Liver (tissue), 9 donors: ENCODE measurements around the gene CCDC154. TPM values are rescaled to one million over a fixed set of nuclear protein-coding genes. Genes with fewer than 3 reads are reported as not detected.

ENCODE experiments used
- DNase-seq: peaks from one replicate; pipeline ENCODE4 v3.0.0-alpha.2; 2017; ENCODE audit warnings: low spot score
- H3K27ac ChIP-seq, 2 donors: one replicate each; pipeline ENCODE4 v1.7.0; 2013; ENCODE audit warnings: inconsistent platforms in 2 of 2, low read length in 2 of 2, control low read depth in 1 of 2, low read depth in 1 of 2, mild to moderate bottlenecking in 1 of 2
- H3K27me3 ChIP-seq, 4 donors: one replicate each; pipeline versions ENCODE4 v1.6.1 to v1.7.0; 2013; ENCODE audit warnings: low read length in 3 of 4, inconsistent platforms in 1 of 4, mild to moderate bottlenecking in 1 of 4, moderate library complexity in 1 of 4; ENCODE audit not compliant: control insufficient read depth in 4 of 4, insufficient read depth in 4 of 4
- H3K36me3 ChIP-seq, 4 donors: one replicate each; pipeline versions ENCODE4 v1.6.1 to v1.7.0; 2013; ENCODE audit warnings: low read length in 3 of 4, mild to moderate bottlenecking in 3 of 4, low read depth in 1 of 4, moderate library complexity in 1 of 4; ENCODE audit not compliant: control insufficient read depth in 4 of 4, insufficient read depth in 3 of 4
- H3K4me1 ChIP-seq, 4 donors: one replicate each; pipeline versions ENCODE4 v1.6.1 to v1.7.0; 2013; ENCODE audit warnings: low read length in 3 of 4, mild to moderate bottlenecking in 3 of 4, moderate library complexity in 1 of 4; ENCODE audit not compliant: control insufficient read depth in 4 of 4, insufficient read depth in 4 of 4
- H3K4me3 ChIP-seq, 3 donors: one replicate each; pipeline versions ENCODE4 v1.6.1 to v1.7.0; 2013; ENCODE audit warnings: low read length in 3 of 3, control low read depth in 1 of 3, low read depth in 1 of 3, mild to moderate bottlenecking in 1 of 3
- H3K9ac ChIP-seq, 2 donors: one replicate each; pipeline ENCODE4 v1.7.0; 2013; ENCODE audit warnings: low read length in 2 of 2, mild to moderate bottlenecking in 2 of 2, moderate library complexity in 2 of 2, control low read depth in 1 of 2, low read depth in 1 of 2
- H3K9me3 ChIP-seq, 4 donors: one replicate each; pipeline versions ENCODE4 v1.6.1 to v1.7.0; 2013; ENCODE audit warnings: low read length in 3 of 4; ENCODE audit not compliant: control insufficient read depth in 4 of 4
- EGR1 ChIP-seq, 2 donors: IDR thresholded peaks; 2 replicates each; pipeline ENCODE4 v1.6.1; 2016 to 2018; ENCODE audit warnings: antibody characterized with exemption in 2 of 2, low read depth in 2 of 2
- FOXA1 ChIP-seq: IDR thresholded peaks from 2 replicates; pipeline ENCODE4 v1.6.1; 2016; ENCODE audit warnings: antibody characterized with exemption
- FOXA2 ChIP-seq: IDR thresholded peaks from 2 replicates; pipeline ENCODE4 v1.6.1; 2016; ENCODE audit warnings: antibody characterized with exemption
- GABPA ChIP-seq, 2 donors: IDR thresholded peaks in 1 of 2; conservative IDR thresholded peaks in 1 of 2; 2 replicates each; pipeline ENCODE4 v1.6.1; 2016; ENCODE audit warnings: antibody characterized with exemption in 2 of 2, mild to moderate bottlenecking in 1 of 2, moderate library complexity in 1 of 2
- JUND ChIP-seq, 2 donors: IDR thresholded peaks; 2 replicates each; pipeline ENCODE4 v1.6.1; 2016; ENCODE audit warnings: antibody characterized with exemption in 2 of 2
- RAD21 ChIP-seq, 2 donors: IDR thresholded peaks; 2 replicates each; pipeline ENCODE4 v1.6.1; 2016; ENCODE audit warnings: antibody characterized with exemption in 2 of 2, mild to moderate bottlenecking in 2 of 2
- RXRA ChIP-seq, 2 donors: IDR thresholded peaks; 2 replicates each; pipeline ENCODE4 v1.6.1; 2017 to 2018; ENCODE audit warnings: antibody characterized with exemption in 2 of 2, mild to moderate bottlenecking in 1 of 2
- SP1 ChIP-seq: IDR thresholded peaks from 2 replicates; pipeline ENCODE4 v1.6.1; 2018; ENCODE audit warnings: antibody characterized with exemption, mild to moderate bottlenecking
- TAF1 ChIP-seq: conservative IDR thresholded peaks from 2 replicates; pipeline ENCODE4 v1.6.1; 2016; ENCODE audit warnings: antibody characterized with exemption, mild to moderate bottlenecking
- YY1 ChIP-seq: IDR thresholded peaks from 2 replicates; pipeline ENCODE4 v1.6.1; 2016; ENCODE audit warnings: antibody characterized with exemption, mild to moderate bottlenecking
- WGBS: extraction: QIAGEN DNeasy Blood & Tissue Kit; methylation state at CpG from one replicate; pipeline ENCODE4 v1.1.7; 2013; 5-methylcytosine and 5-hydroxymethylcytosine counted together
- polyA plus RNA-seq, 2 donors: library from polyadenylated mRNA; stranded (reverse) in 1 of 2; unstranded in 1 of 2; fragments of 200-250 nt in 1 of 2; fragments of >200 nt in 1 of 2; fragmentation: Nextera tagmentation in 1 of 2; extraction: Ambion mirVana in 1 of 2; gene quantifications; one replicate each; pipeline versions ENCODE4 v1.2.1 to v1.2.3, GENCODE V29; 2013 to 2015
- total RNA-seq, 2 donors: library from RNA; depleted of rRNA; stranded (reverse); fragments of >200 nt; gene quantifications; one replicate each; pipeline ENCODE4 v1.2.3, GENCODE V29; 2014
- TF ChIP-seq, protein P1 (sequence below): fragments of 150-350 bp; IDR thresholded peaks from 2 replicates; pipeline ENCODE4 v1.5.1; 2017; ENCODE audit warnings: improper control_type of control experiment, low read depth, low read length; ENCODE audit not compliant: missing input control
- TF ChIP-seq, protein P2 (sequence below): IDR thresholded peaks from 2 replicates; pipeline ENCODE4 v1.6.1; 2016; ENCODE audit warnings: antibody characterized with exemption
- TF ChIP-seq, protein P3 (sequence below): IDR thresholded peaks from 2 replicates; pipeline ENCODE4 v1.6.1; 2016; ENCODE audit warnings: antibody characterized with exemption
- TF ChIP-seq, protein P4 (sequence below): IDR thresholded peaks from 2 replicates; pipeline ENCODE4 v1.6.1; 2016; ENCODE audit warnings: antibody characterized with exemption
- donor health status: healthy.
- donor health status: healthy.
- donor health status: healthy.
- donor health status: healthy.
- donor health status: healthy.

CCDC154 gene
- total and polyA plus RNA-seq, 4 donors, result 0.18 to 0.42 (median 0.39) TPM; not detected in 1

DNA sequence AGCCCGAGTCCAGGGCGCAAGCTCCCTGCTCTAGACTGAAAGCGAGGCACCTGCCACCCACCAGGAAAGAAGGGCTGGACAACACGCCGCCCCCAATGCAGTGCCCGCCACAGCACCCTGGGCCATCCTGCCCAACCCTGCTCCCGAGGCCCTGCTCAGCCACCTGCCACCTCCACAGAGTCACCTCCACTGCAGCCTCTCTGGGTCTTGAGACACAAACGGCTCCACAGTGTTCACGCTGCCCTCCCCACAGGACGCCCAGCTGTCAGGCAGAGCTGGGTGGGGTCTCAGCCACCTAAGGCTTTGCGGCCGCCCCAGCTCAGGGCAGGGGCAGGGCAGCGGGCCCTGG lies 21.2 kb upstream of the CCDC154 start:
- no peak overlapping the region for H3K9ac ChIP-seq
- no peak overlapping the region for H3K27ac ChIP-seq
- no peak overlapping the region for H3K4me3 ChIP-seq
- DNase-seq, result no peak
- H3K36me3 ChIP-seq, result peaks cover 0 to 11% (median 5%) of the 10 kb centered on the region in 4 donors
- TF ChIP-seq, protein P1, sequence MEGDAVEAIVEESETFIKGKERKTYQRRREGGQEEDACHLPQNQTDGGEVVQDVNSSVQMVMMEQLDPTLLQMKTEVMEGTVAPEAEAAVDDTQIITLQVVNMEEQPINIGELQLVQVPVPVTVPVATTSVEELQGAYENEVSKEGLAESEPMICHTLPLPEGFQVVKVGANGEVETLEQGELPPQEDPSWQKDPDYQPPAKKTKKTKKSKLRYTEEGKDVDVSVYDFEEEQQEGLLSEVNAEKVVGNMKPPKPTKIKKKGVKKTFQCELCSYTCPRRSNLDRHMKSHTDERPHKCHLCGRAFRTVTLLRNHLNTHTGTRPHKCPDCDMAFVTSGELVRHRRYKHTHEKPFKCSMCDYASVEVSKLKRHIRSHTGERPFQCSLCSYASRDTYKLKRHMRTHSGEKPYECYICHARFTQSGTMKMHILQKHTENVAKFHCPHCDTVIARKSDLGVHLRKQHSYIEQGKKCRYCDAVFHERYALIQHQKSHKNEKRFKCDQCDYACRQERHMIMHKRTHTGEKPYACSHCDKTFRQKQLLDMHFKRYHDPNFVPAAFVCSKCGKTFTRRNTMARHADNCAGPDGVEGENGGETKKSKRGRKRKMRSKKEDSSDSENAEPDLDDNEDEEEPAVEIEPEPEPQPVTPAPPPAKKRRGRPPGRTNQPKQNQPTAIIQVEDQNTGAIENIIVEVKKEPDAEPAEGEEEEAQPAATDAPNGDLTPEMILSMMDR, result no peak
- TF ChIP-seq FOXA2, result no peak
- no peak for TF ChIP-seq YY1
- TF ChIP-seq, protein P2, sequence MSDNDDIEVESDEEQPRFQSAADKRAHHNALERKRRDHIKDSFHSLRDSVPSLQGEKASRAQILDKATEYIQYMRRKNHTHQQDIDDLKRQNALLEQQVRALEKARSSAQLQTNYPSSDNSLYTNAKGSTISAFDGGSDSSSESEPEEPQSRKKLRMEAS, result no peak
- TF ChIP-seq RXRA (IDR thresholded peaks at IDR 0.05), result no peak
- no peak for TF ChIP-seq RAD21 (IDR thresholded peaks at IDR 0.05)
- no peaks in the 10 kb centered on the region for H3K9me3 ChIP-seq
- peaks cover 0 to 3% (median under 1%) of the 10 kb centered on the region in 4 donors for H3K4me1 ChIP-seq
- H3K27me3 ChIP-seq, result no peaks in the 10 kb centered on the region
- WGBS, result 98% methylated on average over 13 of the region's 13 CpGs

DNA sequence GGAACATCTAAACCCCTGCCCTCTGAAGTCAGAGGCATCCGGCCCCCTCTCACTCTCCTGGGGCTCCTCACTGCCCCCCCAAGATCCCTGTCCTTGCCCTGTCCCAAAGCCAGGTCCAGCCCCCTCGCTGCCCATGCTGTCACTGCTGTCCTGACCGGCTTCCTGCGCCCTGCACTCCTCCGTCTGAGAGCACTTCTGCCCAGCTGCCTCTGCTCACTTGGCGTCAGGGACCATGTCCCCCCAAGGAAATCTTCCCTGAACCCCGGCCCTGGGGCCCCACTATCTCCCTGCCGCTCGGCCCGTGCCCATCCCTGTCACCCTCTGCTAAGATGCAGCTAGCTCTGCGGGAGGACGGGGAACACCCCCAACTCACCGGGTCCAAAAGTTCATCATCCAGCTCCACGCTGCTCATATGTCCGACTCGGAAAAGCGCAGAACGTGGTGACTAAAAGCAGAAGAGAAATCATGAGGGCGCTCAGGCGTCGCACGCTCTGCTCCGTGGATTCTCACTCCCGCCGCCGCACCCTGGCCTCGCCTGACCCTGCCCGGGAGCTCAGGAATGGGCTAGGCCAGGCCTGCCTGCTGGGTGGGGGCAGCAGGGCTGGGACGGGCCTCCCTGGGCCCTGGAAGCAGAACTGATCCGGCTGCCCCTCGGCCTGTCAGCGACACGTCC lies 20.7 kb upstream of the CCDC154 start:
- no peak for DNase-seq
- H3K9ac ChIP-seq, result no peak overlapping the region
- no peak for TF ChIP-seq RAD21 (IDR thresholded peaks at IDR 0.05)
- TF ChIP-seq, protein P2, result no peak
- no peak for TF ChIP-seq EGR1 (IDR thresholded peaks at IDR 0.05; ENCODE audit: low read depth in 2 of 2)
- no peak for TF ChIP-seq TAF1
- no peak for TF ChIP-seq JUND (IDR thresholded peaks at IDR 0.05)
- TF ChIP-seq, protein P3, sequence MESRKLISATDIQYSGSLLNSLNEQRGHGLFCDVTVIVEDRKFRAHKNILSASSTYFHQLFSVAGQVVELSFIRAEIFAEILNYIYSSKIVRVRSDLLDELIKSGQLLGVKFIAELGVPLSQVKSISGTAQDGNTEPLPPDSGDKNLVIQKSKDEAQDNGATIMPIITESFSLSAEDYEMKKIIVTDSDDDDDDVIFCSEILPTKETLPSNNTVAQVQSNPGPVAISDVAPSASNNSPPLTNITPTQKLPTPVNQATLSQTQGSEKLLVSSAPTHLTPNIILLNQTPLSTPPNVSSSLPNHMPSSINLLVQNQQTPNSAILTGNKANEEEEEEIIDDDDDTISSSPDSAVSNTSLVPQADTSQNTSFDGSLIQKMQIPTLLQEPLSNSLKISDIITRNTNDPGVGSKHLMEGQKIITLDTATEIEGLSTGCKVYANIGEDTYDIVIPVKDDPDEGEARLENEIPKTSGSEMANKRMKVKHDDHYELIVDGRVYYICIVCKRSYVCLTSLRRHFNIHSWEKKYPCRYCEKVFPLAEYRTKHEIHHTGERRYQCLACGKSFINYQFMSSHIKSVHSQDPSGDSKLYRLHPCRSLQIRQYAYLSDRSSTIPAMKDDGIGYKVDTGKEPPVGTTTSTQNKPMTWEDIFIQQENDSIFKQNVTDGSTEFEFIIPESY, result no peak
- no peak for TF ChIP-seq YY1
- TF ChIP-seq, protein P1, result no peak
- no peak for TF ChIP-seq GABPA (IDR thresholded peaks at IDR 0.05 in 1 of 2, conservative IDR thresholded peaks at IDR 0.05 in 1 of 2)
- no peak for TF ChIP-seq RXRA (IDR thresholded peaks at IDR 0.05)
- TF ChIP-seq FOXA1, result no peak
- TF ChIP-seq SP1, result no peak
- TF ChIP-seq, protein P4, sequence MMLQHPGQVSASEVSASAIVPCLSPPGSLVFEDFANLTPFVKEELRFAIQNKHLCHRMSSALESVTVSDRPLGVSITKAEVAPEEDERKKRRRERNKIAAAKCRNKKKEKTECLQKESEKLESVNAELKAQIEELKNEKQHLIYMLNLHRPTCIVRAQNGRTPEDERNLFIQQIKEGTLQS, result no peak
- no peaks in the 10 kb centered on the region for H3K9me3 ChIP-seq
- 95% methylated on average over 33 of the region's 33 CpGs for WGBS
- H3K27me3 ChIP-seq, result no peaks in the 10 kb centered on the region
- H3K4me1 ChIP-seq, result no peaks in the 10 kb centered on the region
- H3K27ac ChIP-seq, result no peak overlapping the region
- H3K4me3 ChIP-seq, result no peak overlapping the region
- peaks cover 0 to 16% (median 5%) of the 10 kb centered on the region in 4 donors for H3K36me3 ChIP-seq
